K562 (cell line): Measurements from ENCODE around the gene APBA2. TPM values are rescaled to one million over a fixed set of nuclear protein-coding genes. Genes with fewer than 3 reads are reported as not detected.

Source experiments
- ATAC-seq: fragments of 200-7000 bp; cut with Tn5 transposase; 3 replicates; pipeline ENCODE4 v1.9.1; 2020; ENCODE audit warnings: moderate library complexity
- BruUV-seq: library from RNA; stranded (reverse); fragments of 400-500 nt; replicated peaks from 2 replicates; lab custom pipeline; 2021; lab: Mats Ljungman, UMichigan
- CTCF ChIA-PET: fragments of 300-600 bp; formaldehyde crosslinking; extraction: SDS; loops from one replicate; lab custom pipeline; 2021; ENCODE audit warnings: low intra/inter-chr PET ratio; lab: Yijun Ruan, JAX
- POLR2A ChIA-PET: fragments of 300-600, 350-650 bp; sonication (Branson Sonifier 250); formaldehyde crosslinking; extraction: SDS; loops from one replicate; lab custom pipeline; 2021; ENCODE audit warnings: antibody characterized with exemption, inconsistent platforms; lab: Yijun Ruan, JAX
- DNase-seq, 4 experiments: peaks; one replicate each; pipeline versions ENCODE4 v3.0.0 to v3.0.0-alpha.2; 2011 to 2018; ENCODE audit warnings: low spot score in 3 of 4, mixed read lengths in 3 of 4; ENCODE audit errors: extremely low read depth in 1 of 4
- FAIRE-seq: peaks from 2 replicates; lab custom pipeline; 2011; peaks lifted over from hg19 to GRCh38; lab: Jason Lieb, UNC
- H2AFZ ChIP-seq: 2 replicates; pipeline ENCODE4 v1.6.0; 2011; ENCODE audit warnings: low read depth, low read length, control low read depth, inconsistent platforms
- H3K27ac ChIP-seq: fragments of 200-600 bp; 3 replicates; pipeline ENCODE4 v1.8.0; 2011; ENCODE audit warnings: low read depth, mild to moderate bottlenecking, control low read depth, inconsistent platforms, low read length, moderate library complexity, mixed read lengths; ENCODE audit errors: extremely low read depth
- H3K27me3 ChIP-seq, 2 experiments: fragments of 300-600 bp in 1 of 2; 2 replicates in 1 of 2; 3 replicates in 1 of 2; pipeline versions ENCODE4 v1.6.0 to v1.8.0; 2011; ENCODE audit warnings: inconsistent platforms in 2 of 2, low read length in 2 of 2, mild to moderate bottlenecking in 1 of 2, mixed read lengths in 1 of 2, moderate library complexity in 1 of 2; ENCODE audit not compliant: control insufficient read depth in 2 of 2, insufficient read depth in 2 of 2
- H3K36me3 ChIP-seq: fragments of 300-600 bp; 3 replicates; pipeline ENCODE4 v1.8.0; 2011; ENCODE audit warnings: mild to moderate bottlenecking, low read length, inconsistent platforms; ENCODE audit not compliant: control insufficient read depth, insufficient read depth
- H3K4me1 ChIP-seq, 2 experiments: fragments of 200-600 bp in 1 of 2; replicated peaks in 1 of 2; 2 replicates in 1 of 2; 3 replicates in 1 of 2; pipeline versions ENCODE4 v1.5.1 to v1.8.0; 2011; ENCODE audit warnings: inconsistent platforms in 2 of 2, low read length in 2 of 2, mild to moderate bottlenecking in 1 of 2, mixed read lengths in 1 of 2, moderate library complexity in 1 of 2; ENCODE audit not compliant: control insufficient read depth in 2 of 2, insufficient read depth in 2 of 2
- H3K4me2 ChIP-seq: 2 replicates; pipeline ENCODE4 v1.6.1; 2011; ENCODE audit warnings: low read length, control low read depth, inconsistent platforms, mixed read lengths; ENCODE audit not compliant: insufficient read depth
- H3K4me3 ChIP-seq: fragments of 200-600 bp; sonication (generic), shearing (Covaris generic); 2 replicates; pipeline ENCODE4 v1.5.1; 2016; ENCODE audit warnings: control low read depth, inconsistent platforms
- H3K79me2 ChIP-seq: fragments of 200-600 bp; 3 replicates; pipeline ENCODE4 v1.8.0; 2011; ENCODE audit warnings: low read length, inconsistent platforms; ENCODE audit not compliant: control insufficient read depth, insufficient read depth
- H3K9ac ChIP-seq, 2 experiments: 2 replicates each; pipeline versions ENCODE4 v1.6.0 to v1.6.1; 2011; ENCODE audit warnings: low read depth in 2 of 2, low read length in 2 of 2, control low read depth in 1 of 2, inconsistent platforms in 1 of 2, mild to moderate bottlenecking in 1 of 2, mixed read lengths in 1 of 2; ENCODE audit not compliant: insufficient read depth in 1 of 2
- H3K9me1 ChIP-seq: one replicate; pipeline ENCODE4 v1.6.0; 2011; ENCODE audit warnings: inconsistent platforms, mild to moderate bottlenecking, low read length, moderate library complexity; ENCODE audit not compliant: control insufficient read depth, insufficient read depth
- H3K9me3 ChIP-seq: replicated peaks from 2 replicates; pipeline ENCODE4 v1.5.1; 2011; ENCODE audit warnings: low read depth, low read length, inconsistent platforms; ENCODE audit not compliant: control insufficient read depth, insufficient read depth
- H4K20me1 ChIP-seq: replicated peaks from 2 replicates; pipeline ENCODE4 v1.6.1; 2011; ENCODE audit warnings: low read length, inconsistent platforms, mixed read lengths; ENCODE audit not compliant: control insufficient read depth, insufficient read depth
- E2F1 ChIP-seq: sonication (generic); formaldehyde crosslinking; IDR thresholded peaks from 2 replicates; pipeline ENCODE4 v1.8.1; 2023; ENCODE audit warnings: mild to moderate bottlenecking, missing genetic modification reagents, moderate library complexity
- ETS2 ChIP-seq: IDR thresholded peaks from 2 replicates; pipeline ENCODE4 v1.6.1; 2016; ENCODE audit warnings: borderline replicate concordance, missing genetic modification characterization, mild to moderate bottlenecking, moderate library complexity, missing compliant biosample characterization; ENCODE audit not compliant: poor library complexity, severe bottlenecking
- ETV6 ChIP-seq, 3 experiments: fragments of 150-350 bp in 1 of 3; sonication (generic) in 1 of 3; formaldehyde crosslinking in 1 of 3; IDR thresholded peaks; 2 replicates each; pipeline versions ENCODE4 v1.6.1 to v1.8.0; 2014 to 2022; ENCODE audit warnings: borderline replicate concordance in 2 of 3, low read depth in 2 of 3, antibody characterized with exemption in 1 of 3, low read length in 1 of 3, mild to moderate bottlenecking in 1 of 3, missing genetic modification reagents in 1 of 3
- FOXA3 ChIP-seq, 2 experiments: fragments of 450-650 bp in 1 of 2; sonication (generic) in 1 of 2; formaldehyde crosslinking; IDR thresholded peaks in 1 of 2; conservative IDR thresholded peaks in 1 of 2; 2 replicates each; pipeline versions ENCODE4 v1.4.0 to v1.8.0; 2020 to 2022; ENCODE audit warnings: mild to moderate bottlenecking in 2 of 2, missing genetic modification reagents in 1 of 2
- IRF2 ChIP-seq: sonication (generic); formaldehyde crosslinking; IDR thresholded peaks from 2 replicates; pipeline ENCODE4 v1.8.1; 2022; ENCODE audit warnings: mild to moderate bottlenecking, missing genetic modification reagents
- MTF1 ChIP-seq: fragments of 250-450 bp; sonication (Bioruptor Pico); IDR thresholded peaks from 2 replicates; pipeline ENCODE4 v1.9.0; 2021; ENCODE audit warnings: moderate library complexity, mild to moderate bottlenecking, inconsistent platforms, borderline replicate concordance
- NFIX ChIP-seq: fragments of 250-450 bp; sonication (Bioruptor Pico); IDR thresholded peaks from 2 replicates; pipeline ENCODE4 v1.4.0; 2020; ENCODE audit warnings: low read depth, mild to moderate bottlenecking, moderate library complexity
- SRSF1 ChIP-seq: fragments of 200-400 bp; formaldehyde crosslinking; IDR thresholded peaks from 2 replicates; pipeline ENCODE4 v1.6.1; 2017; ENCODE audit warnings: mild to moderate bottlenecking, low read depth, low read length, moderate library complexity
- THRB ChIP-seq: fragments of 450-650 bp; formaldehyde crosslinking; conservative IDR thresholded peaks from 2 replicates; pipeline ENCODE4 v1.4.0; 2022; ENCODE audit warnings: mild to moderate bottlenecking, missing genetic modification characterization
- ZNF3 ChIP-seq: fragments of 250-450 bp; sonication (Bioruptor Pico); IDR thresholded peaks from 2 replicates; pipeline ENCODE4 v1.5.0; 2021; ENCODE audit warnings: mild to moderate bottlenecking, moderate library complexity
- ZNF41 ChIP-seq: fragments of 250-450 bp; sonication (Bioruptor Pico); conservative IDR thresholded peaks from 2 replicates; pipeline ENCODE4 v1.4.0; 2020; ENCODE audit warnings: mild to moderate bottlenecking
- ZNF431 ChIP-seq: sonication (generic); formaldehyde crosslinking; IDR thresholded peaks from 2 replicates; pipeline ENCODE4 v1.8.0; 2022; ENCODE audit warnings: mild to moderate bottlenecking, missing genetic modification reagents
- ZZZ3 ChIP-seq: fragments of 450-650 bp; IDR thresholded peaks from 2 replicates; pipeline ENCODE4 v1.6.1; 2016; ENCODE audit warnings: antibody characterized with exemption, mild to moderate bottlenecking, moderate library complexity
- WGBS: fragments of 100-300 bp; shearing (Covaris generic); methylation state at CpG from one replicate; pipeline ENCODE4 v1.1.6; 2016; ENCODE audit warnings: low coverage, mixed read lengths; ENCODE audit not compliant: insufficient coverage; ENCODE audit errors: missing lambda C conversion rate; 5-methylcytosine and 5-hydroxymethylcytosine counted together
- in situ Hi-C: fragments of 300-500 bp; cut with MboI; formaldehyde crosslinking; loops from 4 replicates; pipeline ENCODE4 v1.15.0; 2018; ENCODE audit warnings: inconsistent platforms, mixed read lengths
- intact Hi-C: fragments of 100-400 bp; cut with micrococcal nuclease; formaldehyde crosslinking; loops from 2 replicates; pipeline ENCODE4 v1.14.2; 2022
- polyA plus RNA-seq, 8 experiments: library from polyadenylated mRNA; depleted of rRNA in 4 of 8; stranded (reverse) in 5 of 8; unstranded in 3 of 8; fragments of >200 nt; fragmentation: Nextera tagmentation in 2 of 8; fragmentation: Illumina TruSeq in 1 of 8; extraction: Ambion mirVana in 2 of 8; extraction: Trizol in 1 of 8; gene quantifications; 2 replicates each; pipeline versions ENCODE4 v1.2.1 to v1.2.3, GENCODE V29; 2011 to 2014; ENCODE audit warnings: inconsistent platforms in 1 of 8, missing spikeins in 1 of 8
- total RNA-seq, 7 experiments: library from RNA; depleted of rRNA in 6 of 7; stranded (reverse); fragments of >200 nt in 6 of 7; fragmentation: Illumina TruSeq in 2 of 7; extraction: Trizol in 2 of 7; gene quantifications; 2 replicates each; pipeline versions ENCODE4 v1.2.1 to v1.2.3, GENCODE V29; 2011 to 2021; ENCODE audit warnings: low replicate concordance in 1 of 7
- TF ChIP-seq, protein P1 (sequence below): fragments of 250-450 bp; sonication (Bioruptor Pico); IDR thresholded peaks from 2 replicates; pipeline ENCODE4 v1.5.0; 2020; ENCODE audit warnings: mild to moderate bottlenecking, borderline replicate concordance
- TF ChIP-seq, protein P2 (sequence below): sonication (generic); formaldehyde crosslinking; IDR thresholded peaks from 2 replicates; pipeline ENCODE4 v1.8.0; 2022; ENCODE audit warnings: missing genetic modification reagents, mild to moderate bottlenecking, borderline replicate concordance

The APBA2 gene
- total and polyA plus RNA-seq, 9 of the 15 experiments (the other 6 are each of a cell fraction or from before 2014, with no cell fraction given) = 0.24 to 40.9 (median 25.2) TPM

- H3K9me1 ChIP-seq = no peaks in the 10 kb centered on the region
- no peaks in the 10 kb centered on the region for H3K27me3 ChIP-seq
- no peak overlapping the region for H3K9ac ChIP-seq
- no peaks in the 10 kb centered on the region for H3K9me3 ChIP-seq
- no peak overlapping the region for H3K4me3 ChIP-seq
- H3K79me2 ChIP-seq = no peaks in the 10 kb centered on the region
- POLR2A ChIA-PET = no interaction called here
- H3K4me2 ChIP-seq = no peak overlapping the region
- 52% methylated on average over 5 of the region's 5 CpGs for WGBS
- no peak overlapping the region for H3K27ac ChIP-seq
- no peak overlapping the region for H2AFZ ChIP-seq
- H3K36me3 ChIP-seq = peaks cover 3% of the 10 kb centered on the region; the same call in 1 of the 3 replicates
- no peak for ATAC-seq
- H4K20me1 ChIP-seq = peaks cover 13% of the 10 kb centered on the region; the same call in 1 of the 2 replicates
- intact Hi-C loops = no loop called here
- DNase-seq = no peak
- in situ Hi-C loops = no loop called here
- peaks cover 0 to 10% of the 10 kb centered on the region in 2 experiments; a peak in 2 of 5 replicates for H3K4me1 ChIP-seq
- no peak for FAIRE-seq
- CTCF ChIA-PET = no interaction called here
- BruUV-seq = no TSS peak
- TF ChIP-seq ETV6 (IDR thresholded peaks at IDR 0.05; ENCODE audit: borderline replicate concordance in 1 of 2, low read depth in 2 of 2, low read length in 1 of 2) (no peak), ETV6 (CRISPR knock-in tag; IDR thresholded peaks at IDR 0.05; ENCODE audit: borderline replicate concordance) (no peak), ETS2 (tag) (no peak), MTF1 (no peak), ZZZ3 (no peak), ZNF431 (CRISPR knock-in tag) (no peak), NFIX (CRISPR knock-in tag) (no peak), SRSF1 (no peak), ZNF3 (CRISPR knock-in tag) (no peak), ZNF41 (CRISPR knock-in tag) (no peak), FOXA3 (CRISPR knock-in tag; conservative IDR thresholded peaks at IDR 0.05 in 1 of 2, IDR thresholded peaks at IDR 0.05 in 1 of 2) (no peak), E2F1 (CRISPR knock-in tag) (no peak), THRB (no peak), IRF2 (CRISPR knock-in tag) (no peak)
- TF ChIP-seq, protein P1, sequence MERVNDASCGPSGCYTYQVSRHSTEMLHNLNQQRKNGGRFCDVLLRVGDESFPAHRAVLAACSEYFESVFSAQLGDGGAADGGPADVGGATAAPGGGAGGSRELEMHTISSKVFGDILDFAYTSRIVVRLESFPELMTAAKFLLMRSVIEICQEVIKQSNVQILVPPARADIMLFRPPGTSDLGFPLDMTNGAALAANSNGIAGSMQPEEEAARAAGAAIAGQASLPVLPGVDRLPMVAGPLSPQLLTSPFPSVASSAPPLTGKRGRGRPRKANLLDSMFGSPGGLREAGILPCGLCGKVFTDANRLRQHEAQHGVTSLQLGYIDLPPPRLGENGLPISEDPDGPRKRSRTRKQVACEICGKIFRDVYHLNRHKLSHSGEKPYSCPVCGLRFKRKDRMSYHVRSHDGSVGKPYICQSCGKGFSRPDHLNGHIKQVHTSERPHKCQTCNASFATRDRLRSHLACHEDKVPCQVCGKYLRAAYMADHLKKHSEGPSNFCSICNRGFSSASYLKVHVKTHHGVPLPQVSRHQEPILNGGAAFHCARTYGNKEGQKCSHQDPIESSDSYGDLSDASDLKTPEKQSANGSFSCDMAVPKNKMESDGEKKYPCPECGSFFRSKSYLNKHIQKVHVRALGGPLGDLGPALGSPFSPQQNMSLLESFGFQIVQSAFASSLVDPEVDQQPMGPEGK (CRISPR knock-in tag) = no peak
- TF ChIP-seq, protein P2, sequence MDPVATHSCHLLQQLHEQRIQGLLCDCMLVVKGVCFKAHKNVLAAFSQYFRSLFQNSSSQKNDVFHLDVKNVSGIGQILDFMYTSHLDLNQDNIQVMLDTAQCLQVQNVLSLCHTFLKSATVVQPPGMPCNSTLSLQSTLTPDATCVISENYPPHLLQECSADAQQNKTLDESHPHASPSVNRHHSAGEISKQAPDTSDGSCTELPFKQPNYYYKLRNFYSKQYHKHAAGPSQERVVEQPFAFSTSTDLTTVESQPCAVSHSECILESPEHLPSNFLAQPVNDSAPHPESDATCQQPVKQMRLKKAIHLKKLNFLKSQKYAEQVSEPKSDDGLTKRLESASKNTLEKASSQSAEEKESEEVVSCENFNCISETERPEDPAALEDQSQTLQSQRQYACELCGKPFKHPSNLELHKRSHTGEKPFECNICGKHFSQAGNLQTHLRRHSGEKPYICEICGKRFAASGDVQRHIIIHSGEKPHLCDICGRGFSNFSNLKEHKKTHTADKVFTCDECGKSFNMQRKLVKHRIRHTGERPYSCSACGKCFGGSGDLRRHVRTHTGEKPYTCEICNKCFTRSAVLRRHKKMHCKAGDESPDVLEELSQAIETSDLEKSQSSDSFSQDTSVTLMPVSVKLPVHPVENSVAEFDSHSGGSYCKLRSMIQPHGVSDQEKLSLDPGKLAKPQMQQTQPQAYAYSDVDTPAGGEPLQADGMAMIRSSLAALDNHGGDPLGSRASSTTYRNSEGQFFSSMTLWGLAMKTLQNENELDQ (CRISPR knock-in tag) = no peak
These were observed 202.9 kb downstream of the APBA2 start for GRCh38 chr15:29088666-29089065.
